GM19467 (cell line): ENCODE measurements around the gene SNAP25.

Experiments used
- ATAC-seq: cut with Tn5 transposase; IDR thresholded peaks from one replicate; pipeline ENCODE4 v1.9.1; 2021; ENCODE audit warnings: mild to moderate bottlenecking, moderate library complexity; ENCODE audit not compliant: unreplicated experiment

The SNAP25 gene

GRCh38 chr20:10261702-10262101, 43.1 kb downstream of the SNAP25 start:
- ATAC-seq = no peak

GRCh38 chr20:10263385-10264165, 44.9 kb downstream of the SNAP25 start:
- no peak for ATAC-seq

- no peak for ATAC-seq
Observed at GRCh38 chr20:10264166-10264558, 45.5 kb downstream of the SNAP25 start.

- no peak for ATAC-seq
Observed at GRCh38 chr20:10268636-10269035, 50.0 kb downstream of the SNAP25 start.

GRCh38 chr20:10270630-10271029, 52.0 kb downstream of the SNAP25 start:
- ATAC-seq = no peak

- ATAC-seq = no peak
Observed at GRCh38 chr20:10271494-10272219, 53.0 kb downstream of the SNAP25 start.

GRCh38 chr20:10276878-10277580, 58.4 kb downstream of the SNAP25 start:
- ATAC-seq = no peak

- no peak for ATAC-seq
Observed at GRCh38 chr20:10277616-10278015, 59.0 kb downstream of the SNAP25 start.

GRCh38 chr20:10278412-10278811, 59.8 kb downstream of the SNAP25 start:
- no peak for ATAC-seq

- no peak for ATAC-seq
Observed at GRCh38 chr20:10280018-10280908, 61.6 kb downstream of the SNAP25 start.

- no peak for ATAC-seq
Observed at GRCh38 chr20:10281911-10282310, 63.3 kb downstream of the SNAP25 start.

GRCh38 chr20:10282979-10283456, 64.4 kb downstream of the SNAP25 start:
- ATAC-seq = no peak

GRCh38 chr20:10286356-10286755, 67.7 kb downstream of the SNAP25 start:
- ATAC-seq = no peak

- no peak for ATAC-seq
Observed at GRCh38 chr20:10288421-10288820, 69.8 kb downstream of the SNAP25 start.

GRCh38 chr20:10288954-10289646, 70.5 kb downstream of the SNAP25 start:
- ATAC-seq = no peak

- ATAC-seq = no peak
Observed at GRCh38 chr20:10291568-10292248, 73.1 kb downstream of the SNAP25 start.

GRCh38 chr20:10297223-10297622, 78.6 kb downstream of the SNAP25 start:
- ATAC-seq = no peak

- ATAC-seq = no peak
Observed at GRCh38 chr20:10297684-10298240, 79.1 kb downstream of the SNAP25 start.
